ENCODE results near the gene VWA5B1. TPM values are rescaled to one million over a fixed set of nuclear protein-coding genes. Genes with fewer than 3 reads are reported as not detected.
A peak's percentile ranks its signal among the peaks of the same experiment; 100 is the strongest.

Gene VWA5B1, protein sequence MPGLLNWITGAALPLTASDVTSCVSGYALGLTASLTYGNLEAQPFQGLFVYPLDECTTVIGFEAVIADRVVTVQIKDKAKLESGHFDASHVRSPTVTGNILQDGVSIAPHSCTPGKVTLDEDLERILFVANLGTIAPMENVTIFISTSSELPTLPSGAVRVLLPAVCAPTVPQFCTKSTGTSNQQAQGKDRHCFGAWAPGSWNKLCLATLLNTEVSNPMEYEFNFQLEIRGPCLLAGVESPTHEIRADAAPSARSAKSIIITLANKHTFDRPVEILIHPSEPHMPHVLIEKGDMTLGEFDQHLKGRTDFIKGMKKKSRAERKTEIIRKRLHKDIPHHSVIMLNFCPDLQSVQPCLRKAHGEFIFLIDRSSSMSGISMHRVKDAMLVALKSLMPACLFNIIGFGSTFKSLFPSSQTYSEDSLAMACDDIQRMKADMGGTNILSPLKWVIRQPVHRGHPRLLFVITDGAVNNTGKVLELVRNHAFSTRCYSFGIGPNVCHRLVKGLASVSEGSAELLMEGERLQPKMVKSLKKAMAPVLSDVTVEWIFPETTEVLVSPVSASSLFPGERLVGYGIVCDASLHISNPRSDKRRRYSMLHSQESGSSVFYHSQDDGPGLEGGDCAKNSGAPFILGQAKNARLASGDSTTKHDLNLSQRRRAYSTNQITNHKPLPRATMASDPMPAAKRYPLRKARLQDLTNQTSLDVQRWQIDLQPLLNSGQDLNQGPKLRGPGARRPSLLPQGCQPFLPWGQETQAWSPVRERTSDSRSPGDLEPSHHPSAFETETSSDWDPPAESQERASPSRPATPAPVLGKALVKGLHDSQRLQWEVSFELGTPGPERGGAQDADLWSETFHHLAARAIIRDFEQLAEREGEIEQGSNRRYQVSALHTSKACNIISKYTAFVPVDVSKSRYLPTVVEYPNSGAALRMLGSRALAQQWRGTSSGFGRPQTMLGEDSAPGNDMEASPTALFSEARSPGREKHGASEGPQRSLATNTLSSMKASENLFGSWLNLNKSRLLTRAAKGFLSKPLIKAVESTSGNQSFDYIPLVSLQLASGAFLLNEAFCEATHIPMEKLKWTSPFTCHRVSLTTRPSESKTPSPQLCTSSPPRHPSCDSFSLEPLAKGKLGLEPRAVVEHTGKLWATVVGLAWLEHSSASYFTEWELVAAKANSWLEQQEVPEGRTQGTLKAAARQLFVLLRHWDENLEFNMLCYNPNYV
- total RNA-seq (0.58 TPM), polyA plus RNA-seq (0.51 TPM)

DNA sequence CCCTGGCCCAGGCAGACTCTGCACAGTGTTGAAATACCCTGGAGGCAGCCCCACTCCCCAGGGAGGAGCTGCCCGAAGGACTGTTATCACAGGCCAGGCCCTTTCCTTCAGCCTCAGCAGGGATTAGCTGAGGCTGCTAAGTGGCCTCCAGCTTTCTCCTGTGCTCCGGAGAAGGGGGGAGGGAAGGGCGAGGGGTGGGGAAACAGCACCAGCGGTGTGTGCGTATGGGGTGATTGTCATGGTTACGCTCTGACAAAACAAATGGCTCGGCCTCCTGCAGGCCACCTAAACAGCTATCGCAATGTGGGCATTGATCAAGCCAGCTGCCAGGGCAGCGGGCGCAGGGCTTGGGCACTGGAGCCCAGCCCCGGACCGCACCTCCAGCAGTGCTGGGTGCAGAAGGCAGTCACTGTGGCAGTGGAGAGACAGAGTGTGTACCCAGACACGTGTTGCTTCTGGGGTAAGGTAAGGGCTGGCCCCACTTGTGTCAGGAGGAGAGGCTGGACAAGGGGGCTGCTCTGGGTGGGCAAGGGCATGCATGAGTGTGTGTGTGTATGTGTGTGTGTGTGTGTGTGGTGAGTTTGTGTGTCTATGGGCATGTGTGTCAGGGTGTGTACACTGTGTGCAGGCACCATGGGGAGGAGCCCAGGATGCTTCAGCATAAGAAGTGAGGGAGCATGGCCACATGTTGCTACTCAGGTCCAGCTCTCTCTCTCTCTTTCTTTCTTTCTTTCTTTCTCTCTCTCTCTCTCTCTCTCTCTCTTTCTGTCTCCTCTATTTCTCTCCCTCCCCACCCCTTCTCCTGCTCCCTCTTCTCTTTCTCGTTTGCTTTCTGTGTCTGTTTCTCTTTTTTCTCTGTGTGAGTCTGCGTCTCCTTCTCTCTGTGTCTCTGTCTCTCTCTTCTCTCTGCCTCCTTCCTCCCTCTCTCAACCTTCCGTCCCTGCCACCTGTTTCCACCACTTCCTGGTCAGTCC is at the start of gene VWA5B1:
VWA5B1 (plus strand) TSS at position 252 of the 974 bp plus-strand sequence. CDS start 19,727 bp downstream, outside the sequence.
- Histone ChIP-seq H3K36me3 (ENCODE audit: insufficient read depth) (no peaks in the 10 kb centered on the region), H3K4me3 (ENCODE audit: low read depth, low read length) (no peak within 1 kb of the TSS), H3K4me1 (ENCODE audit: insufficient read depth) (no peaks in the 10 kb centered on the region), H3K27ac (ENCODE audit: low read depth) (no peak within 1 kb of the TSS)
- no peak for DNase-seq (ENCODE audit: extremely low spot score)
- WGBS: 20% methylated on average over 16 of the region's 16 CpGs

DNA sequence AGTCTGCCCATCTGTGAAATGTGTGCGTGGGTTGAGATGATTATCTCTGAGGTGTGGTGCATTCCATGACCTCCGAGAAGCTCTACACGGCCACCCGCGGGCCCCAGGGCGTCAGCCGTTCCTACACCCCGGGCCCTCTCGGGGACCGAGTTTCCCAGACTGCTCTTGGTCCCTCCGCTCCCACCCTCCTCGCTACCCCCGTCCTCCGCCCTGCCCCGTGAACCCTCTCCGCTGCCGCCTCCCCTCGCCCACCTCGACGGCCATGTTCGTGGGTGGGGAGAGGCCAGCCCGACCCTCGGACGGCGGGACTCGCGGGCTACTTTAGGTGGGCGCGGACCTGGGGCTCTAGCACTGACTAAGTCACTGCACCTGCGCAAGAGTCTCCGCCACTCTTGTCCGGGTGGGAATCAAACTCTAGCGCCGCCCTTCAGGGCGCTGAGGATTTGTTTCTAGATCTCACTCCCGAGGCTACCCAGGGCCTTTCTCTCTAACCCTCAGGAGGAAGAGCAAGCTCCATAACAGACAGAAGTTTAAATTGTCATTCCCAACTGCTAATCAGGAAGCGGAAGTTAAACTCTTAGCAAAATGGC is 47.7 kb upstream of the VWA5B1 start:
- 85% methylated on average over 37 of the region's 37 CpGs for WGBS

DNA sequence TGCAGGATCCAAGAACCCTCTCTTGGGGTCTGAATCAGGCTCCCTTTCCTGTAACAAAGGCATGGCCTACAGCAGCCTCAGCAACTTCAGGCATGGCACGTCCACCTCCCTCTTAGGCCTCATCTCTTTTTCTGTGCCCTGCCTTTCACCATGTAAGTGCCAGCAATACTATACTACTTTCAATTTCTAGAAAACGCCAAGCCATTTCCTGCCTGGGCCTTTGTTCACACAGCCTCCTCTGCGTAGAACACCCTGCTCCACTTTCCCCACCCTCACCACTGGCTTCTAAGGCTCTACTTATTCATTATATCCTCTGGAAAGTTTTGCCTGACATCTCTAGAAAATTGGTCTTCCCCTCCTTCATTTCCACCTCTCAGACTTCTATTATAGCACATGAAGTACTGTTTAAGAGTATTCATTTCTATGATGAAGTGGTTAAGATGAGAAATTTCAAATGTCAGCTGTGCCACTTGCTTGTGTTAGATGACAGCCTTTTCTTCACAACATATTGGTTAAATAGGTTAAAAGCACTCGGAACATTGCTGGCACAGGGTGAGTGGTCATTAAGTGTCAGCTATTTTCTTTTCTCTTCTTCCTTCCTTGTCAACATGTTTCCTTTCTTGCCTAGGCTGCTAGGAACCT is 41.6 kb upstream of the VWA5B1 start:
- no peaks in the 10 kb centered on the region for H3K36me3 ChIP-seq (ENCODE audit: insufficient read depth)
- H3K27ac ChIP-seq (ENCODE audit: low read depth): peak overlapping the region; percentile 30
- no peaks in the 10 kb centered on the region for H3K4me1 ChIP-seq (ENCODE audit: insufficient read depth)
- no peak overlapping the region for H3K4me3 ChIP-seq (ENCODE audit: low read depth, low read length)
- 73% methylated on average over 4 of the region's 4 CpGs for WGBS
- DNase-seq (ENCODE audit: extremely low spot score): no peak

More for the DNA sequence above, 47.7 kb upstream of the VWA5B1 start:
- Histone ChIP-seq H3K4me3 (ENCODE audit: low read depth, low read length) (no peak overlapping the region), H3K36me3 (ENCODE audit: insufficient read depth) (no peaks in the 10 kb centered on the region), H3K4me1 (ENCODE audit: insufficient read depth) (no peaks in the 10 kb centered on the region), H3K27ac (ENCODE audit: low read depth) (no peak overlapping the region)
- no peak for DNase-seq (ENCODE audit: extremely low spot score)

DNA sequence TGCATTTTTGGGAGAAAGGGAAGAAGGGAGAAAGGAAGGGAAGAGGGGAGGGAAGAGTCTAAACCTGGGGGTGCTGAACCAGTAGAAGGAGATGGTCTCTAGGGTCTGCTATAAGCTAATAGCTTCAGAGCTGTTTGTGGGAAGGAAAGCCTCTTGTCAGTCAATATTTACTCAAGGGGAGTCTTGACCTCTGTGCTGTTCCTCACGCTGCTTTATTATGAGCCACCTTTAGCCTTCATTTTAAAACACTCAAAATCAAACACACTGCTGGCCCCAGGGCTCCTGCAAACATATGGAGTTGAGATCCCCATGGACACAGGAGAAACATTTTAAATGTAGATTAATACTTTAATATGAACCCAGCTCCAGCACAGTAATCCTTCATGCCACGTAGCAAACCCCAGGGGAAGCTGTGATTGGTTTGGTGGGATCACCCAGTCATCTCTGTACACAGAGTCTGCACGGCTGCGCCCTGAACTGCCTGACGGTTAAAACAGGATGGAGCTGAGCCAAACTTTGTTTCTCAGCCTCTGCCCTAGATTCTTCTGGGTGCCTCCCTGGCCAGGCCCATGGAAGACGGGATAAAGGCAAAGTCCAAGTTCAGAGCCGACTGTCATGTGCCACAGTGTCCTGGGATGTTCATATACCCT is 40.2 kb upstream of the VWA5B1 start:
- peak overlapping the region; percentile 44 for H3K27ac ChIP-seq (ENCODE audit: low read depth)
- no peak overlapping the region for H3K4me3 ChIP-seq (ENCODE audit: low read depth, low read length)
- DNase-seq (ENCODE audit: extremely low spot score): no peak
- no peaks in the 10 kb centered on the region for H3K36me3 ChIP-seq (ENCODE audit: insufficient read depth)
- no peaks in the 10 kb centered on the region for H3K4me1 ChIP-seq (ENCODE audit: insufficient read depth)
- 20% methylated on average over 7 of the region's 7 CpGs for WGBS

DNA sequence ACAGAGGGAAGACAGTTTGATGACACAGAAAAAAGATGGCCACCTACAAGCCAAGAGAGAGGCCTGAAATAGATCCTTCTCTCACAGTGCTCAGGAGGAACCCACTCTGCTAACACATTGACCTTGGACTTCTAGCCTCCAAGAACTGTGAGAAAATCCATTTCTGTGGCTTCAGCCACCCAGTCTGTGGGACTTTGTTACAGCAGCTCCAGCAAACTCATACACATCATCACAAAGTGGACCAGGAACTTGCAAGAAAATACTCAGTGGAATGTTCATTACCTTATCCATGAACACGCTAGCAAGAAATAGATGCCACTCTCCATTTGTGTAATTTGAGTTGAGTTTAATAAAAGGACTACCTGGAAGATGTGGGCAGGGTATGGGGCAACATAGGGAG is 38.1 kb upstream of the VWA5B1 start:
- Histone ChIP-seq H3K4me3 (ENCODE audit: low read depth, low read length) (no peak overlapping the region), H3K36me3 (ENCODE audit: insufficient read depth) (no peaks in the 10 kb centered on the region), H3K4me1 (ENCODE audit: insufficient read depth) (no peaks in the 10 kb centered on the region), H3K27ac (ENCODE audit: low read depth) (no peak overlapping the region)
- no peak for DNase-seq (ENCODE audit: extremely low spot score)
- WGBS: 97% methylated on average over 1 of the region's 1 CpG

DNA sequence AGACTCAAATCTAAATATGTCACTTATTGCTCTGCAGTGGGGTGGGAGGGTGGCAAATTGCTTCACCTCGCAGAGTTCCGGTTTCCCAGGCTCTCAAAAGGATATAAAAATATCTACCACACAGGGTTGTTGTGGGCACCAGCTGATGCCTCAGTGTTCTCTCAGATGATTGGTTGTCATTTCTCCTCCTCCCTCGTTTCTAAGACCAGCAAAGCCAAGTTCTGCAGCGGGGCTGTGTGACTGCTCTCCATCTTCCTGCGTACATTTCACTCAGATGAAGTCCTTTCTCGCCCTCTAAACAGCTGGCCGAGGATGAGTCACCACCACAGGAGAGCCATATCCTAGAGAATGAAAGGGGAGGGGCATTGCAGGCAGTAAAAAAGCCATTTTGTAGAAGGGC is 35.0 kb upstream of the VWA5B1 start:
- DNase-seq (ENCODE audit: extremely low spot score): no peak
- 37% methylated on average over 7 of the region's 7 CpGs for WGBS
- H3K36me3 ChIP-seq (ENCODE audit: insufficient read depth): no peaks in the 10 kb centered on the region
- H3K27ac ChIP-seq (ENCODE audit: low read depth): no peak overlapping the region
- no peaks in the 10 kb centered on the region for H3K4me1 ChIP-seq (ENCODE audit: insufficient read depth)
- no peak overlapping the region for H3K4me3 ChIP-seq (ENCODE audit: low read depth, low read length)

DNA sequence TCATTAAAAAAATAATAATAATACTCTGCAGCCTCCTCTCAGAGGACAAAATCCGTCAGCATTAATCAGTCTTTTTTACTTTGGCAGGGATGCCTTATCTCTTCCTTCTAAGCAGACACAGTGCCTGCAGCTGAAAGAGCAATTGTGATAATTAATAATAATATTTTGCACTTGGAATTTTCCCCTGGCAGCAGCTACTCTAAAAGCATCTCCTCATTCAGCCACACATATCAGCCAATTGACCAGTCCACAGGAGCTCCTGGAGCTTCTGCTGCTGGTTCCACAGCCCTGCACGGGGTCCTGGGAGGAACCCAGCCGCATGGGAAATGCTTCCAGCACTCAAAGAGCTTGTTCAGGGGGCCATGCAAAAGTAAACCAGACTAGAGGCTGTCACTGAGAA is 31.0 kb upstream of the VWA5B1 start:
- H3K27ac ChIP-seq (ENCODE audit: low read depth): no peak overlapping the region
- DNase-seq (ENCODE audit: extremely low spot score): no peak
- WGBS: 50% methylated on average over 3 of the region's 3 CpGs

DNA sequence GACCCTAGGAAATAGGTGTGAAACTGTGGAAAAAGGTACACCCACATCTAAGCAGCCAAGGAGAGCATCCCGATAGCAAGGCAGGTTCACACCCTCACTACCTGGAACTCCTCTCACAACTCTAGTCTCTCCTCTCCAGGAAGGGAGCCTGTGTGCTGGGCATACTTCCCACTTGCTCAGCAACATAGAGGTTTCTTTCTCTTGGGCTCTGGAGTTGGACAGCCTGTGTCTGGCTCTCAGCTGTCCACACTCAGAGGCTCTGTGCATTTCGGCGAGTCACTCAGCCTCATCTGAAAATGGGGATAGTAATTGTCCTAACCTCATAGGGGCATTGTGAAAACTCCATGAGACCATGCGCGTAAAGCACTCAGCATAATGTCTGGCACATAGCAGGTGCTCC is 29.6 kb upstream of the VWA5B1 start:
- Histone ChIP-seq H3K4me1 (ENCODE audit: insufficient read depth) (no peaks in the 10 kb centered on the region), H3K4me3 (ENCODE audit: low read depth, low read length) (no peak overlapping the region), H3K27ac (ENCODE audit: low read depth) (no peak overlapping the region), H3K36me3 (ENCODE audit: insufficient read depth) (no peaks in the 10 kb centered on the region)
- 77% methylated on average over 5 of the region's 5 CpGs for WGBS
- no peak for DNase-seq (ENCODE audit: extremely low spot score)

More for the DNA sequence above, 31.0 kb upstream of the VWA5B1 start:
- no peak overlapping the region for H3K4me3 ChIP-seq (ENCODE audit: low read depth, low read length)
- no peaks in the 10 kb centered on the region for H3K4me1 ChIP-seq (ENCODE audit: insufficient read depth)
- H3K36me3 ChIP-seq (ENCODE audit: insufficient read depth): no peaks in the 10 kb centered on the region

DNA sequence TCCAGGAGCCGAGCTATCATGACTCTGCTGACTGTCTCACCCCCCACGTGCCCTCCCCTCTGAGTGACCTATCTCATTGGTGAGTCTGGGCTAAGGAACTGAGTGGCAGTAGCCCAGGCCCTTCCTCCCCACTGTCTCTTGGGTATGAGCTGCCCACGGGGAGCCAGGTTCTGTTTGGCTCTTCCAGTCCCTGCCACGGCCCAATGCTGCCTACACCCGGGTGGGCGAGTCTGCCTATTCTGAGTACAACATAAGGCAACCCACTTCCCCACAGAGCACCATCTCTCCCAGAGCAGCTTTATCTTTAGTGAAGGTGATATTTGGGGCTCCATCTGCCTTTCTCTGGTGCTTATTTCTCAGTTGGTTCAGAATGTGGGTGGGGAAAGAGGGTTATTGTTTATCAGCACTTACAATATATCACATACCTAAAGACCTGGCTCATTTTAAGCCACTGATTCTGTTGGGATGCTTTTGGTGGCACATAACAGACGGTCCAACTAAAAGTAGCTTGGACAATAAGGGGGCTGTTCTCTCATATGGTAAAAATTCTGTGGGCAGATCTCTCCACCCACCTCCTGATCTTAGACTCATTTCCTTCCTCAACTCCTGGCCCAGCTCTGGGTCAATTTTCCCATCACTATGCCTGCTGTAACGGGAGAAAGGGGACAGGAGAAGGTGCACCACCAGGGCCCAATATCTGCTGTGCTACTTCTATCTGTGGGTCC is 27.7 kb upstream of the VWA5B1 start:
- Histone ChIP-seq H3K4me1 (ENCODE audit: insufficient read depth) (no peaks in the 10 kb centered on the region), H3K4me3 (ENCODE audit: low read depth, low read length) (no peak overlapping the region), H3K36me3 (ENCODE audit: insufficient read depth) (no peaks in the 10 kb centered on the region), H3K27ac (ENCODE audit: low read depth) (no peak overlapping the region)
- WGBS: 85% methylated on average over 8 of the region's 8 CpGs
- DNase-seq (ENCODE audit: extremely low spot score): no peak

DNA sequence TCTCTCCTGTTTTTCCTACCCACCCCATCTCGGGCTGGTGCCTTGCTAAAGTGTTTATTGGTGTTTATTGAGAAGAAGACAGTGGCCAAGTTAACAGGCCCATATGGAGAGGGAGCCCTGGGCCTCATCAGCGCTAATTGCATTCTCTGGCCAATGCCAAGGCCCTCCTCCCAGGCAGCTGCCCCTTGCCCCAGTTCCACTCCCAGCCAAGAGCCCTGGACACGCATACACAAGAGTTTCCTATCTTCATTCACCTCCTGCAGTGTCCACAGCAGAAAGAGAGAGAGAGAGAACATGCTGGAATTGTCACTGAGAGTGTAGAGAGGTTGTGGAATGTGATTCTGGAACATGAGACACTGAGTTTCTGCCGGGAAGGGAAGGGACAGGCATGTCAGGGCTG is 25.4 kb upstream of the VWA5B1 start:
- no peak for DNase-seq (ENCODE audit: extremely low spot score)
- 36% methylated on average over 4 of the region's 4 CpGs for WGBS
- Histone ChIP-seq H3K4me3 (ENCODE audit: low read depth, low read length) (no peak overlapping the region), H3K27ac (ENCODE audit: low read depth) (no peak overlapping the region), H3K4me1 (ENCODE audit: insufficient read depth) (no peaks in the 10 kb centered on the region), H3K36me3 (ENCODE audit: insufficient read depth) (no peaks in the 10 kb centered on the region)

DNA sequence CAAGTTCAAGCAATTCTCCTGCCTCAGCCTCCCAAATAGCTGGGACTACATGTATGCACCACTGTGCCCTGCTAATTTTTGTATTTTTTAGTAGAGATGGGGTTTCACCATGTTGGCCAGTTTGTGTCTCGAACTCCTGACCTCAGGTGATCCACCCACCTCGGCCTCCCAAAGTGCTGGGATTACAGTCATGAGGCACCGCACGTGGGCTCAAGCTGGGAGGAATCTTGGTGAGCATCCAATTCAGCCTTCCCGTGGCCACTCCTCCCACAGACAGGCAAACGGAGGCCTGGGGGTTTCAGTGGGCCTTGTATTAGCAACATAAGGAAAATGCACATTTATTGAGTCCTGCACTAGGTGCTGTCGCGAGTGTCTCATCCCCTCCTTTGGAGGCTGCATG is 24.5 kb upstream of the VWA5B1 start:
- DNase-seq (ENCODE audit: extremely low spot score): no peak
- H3K4me3 ChIP-seq (ENCODE audit: low read depth, low read length): no peak overlapping the region
- H3K36me3 ChIP-seq (ENCODE audit: insufficient read depth): no peaks in the 10 kb centered on the region
- 60% methylated on average over 8 of the region's 8 CpGs for WGBS
- no peaks in the 10 kb centered on the region for H3K4me1 ChIP-seq (ENCODE audit: insufficient read depth)
- no peak overlapping the region for H3K27ac ChIP-seq (ENCODE audit: low read depth)

Data from urinary bladder (tissue), 4 donors.